Spleen (tissue), 7 donors: ENCODE measurements around the gene EXOSC6.
"Not testable (repeated sequence)": the region's sequence is repeated elsewhere in the genome, so short reads cannot be mapped to it uniquely, and the experiment has no call there.

ENCODE experiments used
- POLR2A ChIP-seq, 3 donors: fragments of 450-650 bp; IDR thresholded peaks; one replicate each; pipeline ENCODE4 v1.5.1; 2017; ENCODE audit warnings: antibody characterized with exemption in 3 of 3, mild to moderate bottlenecking in 1 of 3
- POLR2AphosphoS5 ChIP-seq, 3 donors: sonication (generic); formaldehyde crosslinking; IDR thresholded peaks; one replicate each; pipeline ENCODE4 v1.5.1; 2017; ENCODE audit warnings: antibody characterized with exemption in 3 of 3
- TF ChIP-seq, protein P1 (sequence below), 11 experiments: fragments of 200-600 bp in 7 of 11; fragments of 450-650 bp in 4 of 11; sonication (generic) in 4 of 11; IDR thresholded peaks in 8 of 11; conservative IDR thresholded peaks in 3 of 11; 1 replicate in 7 of 11; 2 replicates in 4 of 11; pipeline versions ENCODE4 v1.4.0 to v1.8.0; 2016 to 2021; ENCODE audit warnings: antibody characterized with exemption in 11 of 11, inconsistent platforms in 4 of 11, mild to moderate bottlenecking in 1 of 11
- donor health status: DM: no; HTN: no; CAD: no; lungs with moderate emphysema.
- donor health status: DM: no; HTN: no; CAD: no.
- donor health status: DM: no; HTN: no; CAD: no.

- TF ChIP-seq, protein P1, sequence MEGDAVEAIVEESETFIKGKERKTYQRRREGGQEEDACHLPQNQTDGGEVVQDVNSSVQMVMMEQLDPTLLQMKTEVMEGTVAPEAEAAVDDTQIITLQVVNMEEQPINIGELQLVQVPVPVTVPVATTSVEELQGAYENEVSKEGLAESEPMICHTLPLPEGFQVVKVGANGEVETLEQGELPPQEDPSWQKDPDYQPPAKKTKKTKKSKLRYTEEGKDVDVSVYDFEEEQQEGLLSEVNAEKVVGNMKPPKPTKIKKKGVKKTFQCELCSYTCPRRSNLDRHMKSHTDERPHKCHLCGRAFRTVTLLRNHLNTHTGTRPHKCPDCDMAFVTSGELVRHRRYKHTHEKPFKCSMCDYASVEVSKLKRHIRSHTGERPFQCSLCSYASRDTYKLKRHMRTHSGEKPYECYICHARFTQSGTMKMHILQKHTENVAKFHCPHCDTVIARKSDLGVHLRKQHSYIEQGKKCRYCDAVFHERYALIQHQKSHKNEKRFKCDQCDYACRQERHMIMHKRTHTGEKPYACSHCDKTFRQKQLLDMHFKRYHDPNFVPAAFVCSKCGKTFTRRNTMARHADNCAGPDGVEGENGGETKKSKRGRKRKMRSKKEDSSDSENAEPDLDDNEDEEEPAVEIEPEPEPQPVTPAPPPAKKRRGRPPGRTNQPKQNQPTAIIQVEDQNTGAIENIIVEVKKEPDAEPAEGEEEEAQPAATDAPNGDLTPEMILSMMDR (IDR thresholded peaks at IDR 0.05 in 8 of 11, conservative IDR thresholded peaks at IDR 0.05 in 3 of 11), result not testable (repeated sequence)
- TF ChIP-seq POLR2A, POLR2AphosphoS5 (IDR thresholded peaks at IDR 0.05): not testable (repeated sequence)
These were observed 40.4 kb upstream of the EXOSC6 start for GRCh38 chr16:70292148-70292547.
